Hematopoietic multipotent progenitor cell treated with erythropoietin and hydrocortisone succinate and interleukin-3 and kit ligand, for 8 days (in vitro differentiated cells): ENCODE measurements around the gene ADAMTS13.

ENCODE experiments used
- DNase-seq: peaks from one replicate; pipeline ENCODE4 v3.0.0-alpha.2; 2015

Gene ADAMTS13

GRCh38 chr9:133456409-133456808, 34.2 kb downstream of the ADAMTS13 start:
- no peak for DNase-seq

DNA sequence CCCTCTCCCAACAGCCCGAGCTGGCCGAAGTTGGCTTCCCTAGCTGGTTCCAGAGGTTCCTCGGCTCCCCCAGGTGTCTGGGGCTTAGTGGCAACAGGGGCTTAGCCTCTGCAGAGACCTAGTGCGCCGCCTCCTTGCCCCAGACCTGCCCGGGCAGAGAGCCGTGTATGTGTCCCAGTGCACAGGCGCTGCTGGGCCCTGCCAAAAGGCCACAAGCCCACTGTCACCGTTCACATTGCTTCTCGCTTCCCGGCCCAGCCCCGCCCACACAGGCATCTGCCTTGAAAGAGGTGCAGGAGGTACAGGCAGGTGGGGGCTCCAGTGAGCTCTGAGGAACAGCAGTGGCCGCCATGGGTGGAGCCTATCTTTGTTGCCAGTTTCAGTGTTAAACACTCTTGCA, 35.1 kb downstream of the ADAMTS13 start:
- no peak for DNase-seq

DNA sequence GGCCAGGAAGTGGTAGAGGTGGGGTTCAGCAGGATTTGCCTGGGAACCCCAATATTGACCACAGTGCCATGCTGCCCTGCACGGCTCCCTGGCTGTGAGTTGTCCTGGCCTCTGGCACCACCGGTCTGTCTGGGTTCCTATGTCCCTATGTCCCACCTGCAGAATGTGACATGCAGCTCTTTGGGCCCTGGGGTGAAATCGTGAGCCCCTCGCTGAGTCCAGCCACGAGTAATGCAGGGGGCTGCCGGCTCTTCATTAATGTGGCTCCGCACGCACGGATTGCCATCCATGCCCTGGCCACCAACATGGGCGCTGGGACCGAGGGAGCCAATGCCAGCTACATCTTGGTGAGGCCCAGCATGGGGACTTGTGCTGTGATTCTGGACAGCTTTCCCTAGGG, 35.6 kb downstream of the ADAMTS13 start:
- no peak for DNase-seq

GRCh38 chr9:133458643-133459312, 36.6 kb downstream of the ADAMTS13 start:
- DNase-seq, result no peak

DNA sequence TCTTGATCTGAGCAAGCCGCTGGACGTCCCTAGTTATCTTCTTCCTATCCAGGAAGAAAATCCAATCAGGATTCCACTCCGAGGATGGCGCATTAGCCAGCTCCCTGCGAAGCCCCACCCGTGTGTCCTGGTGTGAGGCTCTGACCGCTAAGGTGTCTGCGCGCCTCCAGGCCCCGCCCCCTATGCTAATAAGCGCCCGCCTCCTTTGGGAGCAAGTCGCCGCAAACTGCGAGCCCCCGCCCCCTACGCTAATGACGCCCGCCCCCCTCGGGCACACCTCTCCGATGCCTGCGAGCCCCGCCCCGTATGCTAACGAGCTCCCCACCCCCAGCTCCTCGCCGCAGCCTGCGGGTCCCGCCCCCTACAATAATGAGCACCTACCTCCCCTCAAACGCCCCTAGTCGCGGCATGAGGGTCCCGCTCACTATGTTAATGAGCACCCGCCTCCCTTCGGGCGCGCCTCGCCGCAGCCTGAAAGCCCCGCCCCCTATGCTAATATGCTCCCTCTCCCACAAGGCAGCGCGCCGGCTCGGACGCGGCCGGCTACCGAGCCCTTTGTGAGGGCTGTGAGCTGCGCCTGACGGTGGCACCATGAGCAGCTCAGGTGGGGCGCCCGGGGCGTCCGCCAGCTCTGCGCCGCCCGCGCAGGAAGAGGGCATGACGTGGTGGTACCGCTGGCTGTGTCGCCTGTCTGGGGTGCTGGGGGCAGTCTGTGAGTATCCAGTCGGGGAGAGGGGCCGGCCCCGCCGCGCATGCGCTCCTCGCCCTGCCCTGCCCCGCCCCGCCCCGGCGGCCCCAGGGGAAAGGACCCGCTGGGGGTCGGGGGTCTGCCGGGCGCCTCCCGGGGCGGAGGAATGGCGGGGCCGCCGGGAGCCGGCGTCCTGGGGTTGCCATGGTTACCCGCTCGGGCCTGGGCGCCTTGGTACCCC, 37.6 kb downstream of the ADAMTS13 start, which contains the start of gene CACFD1:
Gene CACFD1 (plus strand): TSS at position 503 of the 929 bp plus-strand sequence. CDS start 89 bp downstream, at position 592.
- DNase-seq, result peak; percentile 91

DNA sequence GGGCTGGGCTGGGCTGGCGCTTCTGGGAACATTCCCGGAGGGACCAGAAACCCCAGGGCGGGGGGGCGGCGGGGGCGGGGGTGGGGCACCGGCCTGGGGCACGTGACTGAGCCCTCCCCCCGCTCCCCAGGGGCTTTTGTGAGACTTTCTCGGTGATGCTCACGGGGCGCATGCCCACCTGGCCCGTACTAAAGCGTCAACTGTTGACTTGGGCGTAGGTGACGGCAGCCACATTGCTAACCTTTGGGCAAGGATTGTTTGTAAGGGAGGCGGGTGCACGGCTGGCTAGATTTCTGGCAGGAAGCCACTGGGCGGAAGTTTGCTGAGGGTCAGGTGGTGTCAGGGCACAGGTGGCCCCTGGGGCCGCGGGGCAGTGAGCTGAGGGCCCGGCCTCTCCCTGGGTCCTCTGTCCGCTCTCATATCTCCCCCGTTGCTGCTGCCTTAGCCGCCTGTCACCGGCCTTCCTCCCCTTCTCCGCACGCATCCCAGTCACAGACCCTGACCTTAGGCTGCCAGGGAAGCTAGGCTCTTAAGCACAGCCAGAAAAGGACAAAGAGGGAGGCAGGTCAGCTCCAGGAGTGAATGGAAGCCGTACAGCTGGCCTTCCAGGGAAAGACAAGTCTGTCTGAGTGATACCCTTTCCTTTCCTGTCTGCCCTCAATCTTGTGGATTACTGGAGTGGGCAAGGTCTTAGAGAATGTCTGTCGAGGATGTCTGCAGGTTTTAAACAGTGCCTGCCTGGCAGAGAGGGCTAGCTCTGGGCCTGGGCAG, 38.4 kb downstream of the ADAMTS13 start:
- DNase-seq, result no peak

GRCh38 chr9:133461975-133462374, 39.8 kb downstream of the ADAMTS13 start:
- DNase-seq, result no peak

DNA sequence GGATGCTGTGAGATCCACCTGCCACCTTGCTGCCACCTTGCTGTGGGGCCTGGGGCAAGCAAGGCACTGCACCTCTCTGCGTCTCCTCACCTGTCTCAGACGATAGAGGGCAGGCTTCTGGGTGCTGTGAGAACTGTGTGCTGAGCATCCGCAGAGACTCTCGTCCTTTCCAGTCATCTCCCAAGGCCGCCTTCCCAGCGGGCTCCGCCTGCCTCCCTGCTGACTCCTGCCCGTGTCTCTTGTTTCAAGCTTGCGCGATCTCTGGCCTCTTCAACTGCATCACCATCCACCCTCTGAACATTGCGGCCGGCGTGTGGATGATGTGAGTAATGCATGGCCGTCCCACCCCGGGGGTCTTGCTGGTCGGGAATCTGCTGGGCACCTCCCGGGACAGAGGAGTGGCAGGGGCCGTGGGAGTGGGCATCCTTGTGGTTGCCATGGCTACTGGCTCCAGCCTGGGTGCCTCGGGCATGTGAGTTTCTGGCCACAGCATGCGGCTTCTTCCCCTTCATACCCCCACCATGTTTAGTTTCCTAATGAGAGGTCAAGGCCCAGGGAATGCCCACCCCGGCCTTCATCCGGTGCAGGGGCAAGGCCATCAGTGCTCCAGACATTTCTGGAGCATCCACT, 41.2 kb downstream of the ADAMTS13 start:
- DNase-seq, result no peak

DNA sequence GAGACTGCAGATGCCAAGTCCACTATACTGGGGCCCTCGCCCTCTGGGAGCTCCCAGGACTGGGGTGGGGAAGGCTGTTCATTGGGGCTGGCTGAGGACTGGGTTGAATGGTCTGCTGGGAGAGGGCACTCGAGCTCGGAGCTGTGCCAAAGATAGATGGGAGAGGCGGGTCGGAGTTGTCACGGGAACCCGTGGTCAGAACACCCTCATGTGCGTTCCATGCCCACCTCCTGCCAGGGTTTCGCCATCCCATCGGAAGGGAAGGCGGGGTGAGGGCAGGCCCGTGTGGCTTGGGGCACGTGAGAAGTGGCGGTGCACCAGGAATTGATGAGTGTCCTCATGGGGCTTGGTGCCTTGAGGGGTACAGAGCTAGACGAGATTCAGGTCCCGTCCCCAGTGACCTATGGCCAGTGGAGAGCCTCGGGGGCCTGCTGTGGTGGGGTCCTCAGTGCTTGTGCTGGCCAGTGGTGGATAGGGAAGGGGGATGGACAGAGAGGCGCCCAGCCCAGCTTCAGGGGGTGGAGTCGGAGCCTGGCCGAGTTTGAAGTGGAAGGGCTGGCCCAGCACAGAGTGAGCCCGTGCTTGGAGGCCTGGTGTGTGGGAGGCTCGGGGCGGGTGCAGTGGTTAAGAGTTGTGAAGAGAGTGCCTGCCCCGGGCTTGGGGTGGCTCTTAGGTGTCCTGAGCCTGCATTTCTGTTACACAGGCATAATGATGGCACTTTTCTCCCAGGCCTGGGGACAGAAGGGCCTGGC, 41.9 kb downstream of the ADAMTS13 start:
- no peak for DNase-seq

DNA sequence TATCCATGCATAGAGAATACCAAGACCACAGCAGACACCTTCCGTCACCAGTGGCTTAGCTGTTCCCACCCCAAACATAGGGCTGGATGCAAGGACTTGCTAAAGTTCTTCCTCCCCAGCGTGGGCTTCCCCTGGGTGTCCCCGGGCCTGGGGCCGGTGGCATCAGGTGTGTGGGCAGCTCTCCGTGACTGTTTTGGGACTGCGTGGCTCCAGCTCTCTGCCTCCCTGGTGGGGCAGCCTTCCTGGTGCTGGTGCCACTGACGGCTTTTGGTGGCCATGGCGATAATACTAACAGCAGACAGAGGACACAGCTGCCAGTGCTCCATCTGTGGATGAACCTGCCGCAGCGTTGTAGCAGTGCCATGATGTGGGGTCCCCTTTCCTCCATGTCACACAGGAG, 42.5 kb downstream of the ADAMTS13 start:
- no peak for DNase-seq

DNA sequence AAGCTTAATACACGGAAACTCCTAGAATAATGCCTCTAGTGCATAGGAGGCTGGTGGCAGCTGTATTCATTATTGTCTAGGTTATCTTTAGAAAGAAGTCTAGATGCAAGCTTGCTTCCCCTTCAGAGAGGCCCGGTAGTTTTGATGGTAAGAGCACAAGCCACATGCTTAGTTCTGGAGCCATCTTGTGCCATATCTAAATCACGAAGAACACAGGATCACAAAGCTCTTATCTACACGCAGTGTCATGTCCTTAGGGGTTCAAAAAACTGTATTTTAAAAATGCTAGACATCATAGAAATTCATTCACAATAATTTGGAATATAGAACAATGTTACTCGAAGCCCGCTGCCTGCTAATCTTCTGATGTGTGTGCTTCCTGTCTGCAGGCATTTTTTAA, 43.8 kb downstream of the ADAMTS13 start:
- DNase-seq, result no peak

GRCh38 chr9:133467101-133467500, 44.9 kb downstream of the ADAMTS13 start:
- no peak for DNase-seq

- DNase-seq, result no peak
Measured at GRCh38 chr9:133468374-133468773, 46.2 kb downstream of the ADAMTS13 start.

DNA sequence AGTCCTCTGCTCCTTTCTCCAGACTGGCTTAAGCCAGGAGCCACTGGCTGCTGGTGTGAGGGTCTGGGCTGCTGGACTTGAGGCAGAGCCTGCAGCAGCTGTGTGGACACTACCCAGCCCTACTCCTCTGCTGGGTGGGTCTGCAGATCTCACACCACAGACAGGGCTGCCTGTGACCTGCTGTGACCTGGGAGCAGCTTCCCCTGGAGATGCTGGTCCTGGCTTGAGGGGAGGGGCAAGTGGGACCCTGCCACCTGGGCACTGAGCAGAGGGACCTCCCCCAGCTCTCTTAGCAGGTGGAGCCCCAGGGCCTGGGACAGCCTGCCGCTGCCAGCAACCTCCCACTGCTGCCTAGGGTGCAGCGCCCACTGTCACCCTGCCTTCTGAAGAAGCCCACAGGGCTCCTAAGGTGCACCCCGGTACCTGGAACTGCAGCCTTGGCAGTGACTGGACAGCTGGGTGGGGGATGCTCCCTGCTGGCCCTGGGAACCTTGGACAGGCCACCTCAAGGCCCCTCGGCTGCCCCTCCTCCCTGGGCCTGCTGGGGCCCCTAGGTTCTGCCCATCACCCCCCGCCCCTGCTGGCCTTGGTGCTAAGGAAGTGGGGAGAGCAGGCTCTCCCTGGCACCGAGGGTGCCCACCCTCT, 46.7 kb downstream of the ADAMTS13 start:
- no peak for DNase-seq

- DNase-seq, result no peak
Measured at GRCh38 chr9:133470427-133470924, 48.3 kb downstream of the ADAMTS13 start.

DNA sequence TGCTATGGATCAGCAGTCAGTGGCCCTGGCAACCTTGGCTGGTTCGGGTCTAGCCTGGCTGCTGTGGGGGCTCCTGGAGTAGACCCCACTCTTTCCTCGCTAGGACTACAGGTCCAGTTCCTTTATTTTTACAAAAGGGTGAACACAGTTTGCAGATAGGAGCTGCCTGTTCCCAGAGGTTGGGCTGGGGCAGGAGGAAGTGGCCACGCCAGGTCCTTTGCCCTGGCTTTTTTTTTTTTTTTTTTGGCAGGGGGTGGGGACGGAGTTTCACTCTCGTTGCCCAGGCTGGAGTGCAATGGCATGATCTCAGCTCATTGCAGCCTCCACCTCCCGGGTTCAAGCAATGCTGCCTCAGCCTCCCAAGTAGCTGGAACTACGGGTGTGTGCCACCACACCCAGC, 48.8 kb downstream of the ADAMTS13 start:
- DNase-seq, result no peak

DNA sequence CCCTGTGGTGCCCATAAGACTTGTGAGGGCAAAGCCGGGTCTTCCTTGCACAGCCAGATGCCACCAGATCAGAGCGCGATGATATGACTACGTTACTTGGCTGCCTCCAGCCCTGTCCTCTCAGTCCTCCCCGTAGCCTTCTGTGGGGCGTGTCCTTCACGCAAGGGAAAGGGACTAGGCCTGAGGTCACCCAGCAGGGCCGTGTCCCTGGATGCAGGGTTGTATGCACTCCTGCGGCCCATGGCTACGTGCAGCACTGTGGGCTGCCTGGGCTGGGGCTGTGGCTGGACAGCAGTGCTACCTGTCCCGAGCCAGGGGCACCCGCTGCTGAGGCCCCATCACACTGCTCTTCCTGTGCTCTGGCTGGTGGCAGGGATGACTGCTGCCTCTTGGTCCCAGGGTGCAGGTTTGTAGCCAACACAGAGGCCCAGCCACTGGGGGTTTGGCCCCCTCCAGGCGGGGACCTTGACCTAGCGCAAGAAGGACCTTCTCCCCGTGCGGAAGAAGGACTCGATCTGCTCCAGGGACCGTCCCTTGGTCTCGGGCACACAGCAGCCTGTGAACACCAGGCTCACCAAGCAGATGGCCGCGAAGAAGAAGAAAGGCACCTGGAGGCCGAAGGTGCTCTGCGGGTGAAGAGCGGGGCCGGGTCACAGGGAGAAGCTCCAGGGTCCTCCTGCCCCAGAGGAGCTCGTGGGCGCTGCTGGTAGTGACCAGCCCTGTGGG, 49.5 kb downstream of the ADAMTS13 start:
- no peak for DNase-seq

DNA sequence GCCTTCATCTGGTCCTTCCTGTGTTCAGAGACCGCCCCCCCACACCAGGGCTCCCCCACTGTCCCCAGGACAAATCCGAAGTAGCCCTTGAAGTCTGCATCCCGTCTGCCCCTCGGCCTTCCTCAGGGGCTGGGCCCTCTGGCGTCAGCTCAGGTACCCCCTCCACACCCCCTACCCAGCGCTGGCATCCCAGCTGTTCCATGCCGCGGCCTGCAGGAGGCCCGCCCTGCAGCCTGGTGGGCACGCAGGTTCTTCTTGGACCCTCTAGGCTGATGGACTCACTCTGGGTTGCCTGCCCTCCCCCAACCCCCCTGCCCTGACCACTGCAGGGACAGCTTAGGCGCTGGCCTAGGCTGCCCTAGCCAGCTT, 50.1 kb downstream of the ADAMTS13 start:
- no peak for DNase-seq

DNA sequence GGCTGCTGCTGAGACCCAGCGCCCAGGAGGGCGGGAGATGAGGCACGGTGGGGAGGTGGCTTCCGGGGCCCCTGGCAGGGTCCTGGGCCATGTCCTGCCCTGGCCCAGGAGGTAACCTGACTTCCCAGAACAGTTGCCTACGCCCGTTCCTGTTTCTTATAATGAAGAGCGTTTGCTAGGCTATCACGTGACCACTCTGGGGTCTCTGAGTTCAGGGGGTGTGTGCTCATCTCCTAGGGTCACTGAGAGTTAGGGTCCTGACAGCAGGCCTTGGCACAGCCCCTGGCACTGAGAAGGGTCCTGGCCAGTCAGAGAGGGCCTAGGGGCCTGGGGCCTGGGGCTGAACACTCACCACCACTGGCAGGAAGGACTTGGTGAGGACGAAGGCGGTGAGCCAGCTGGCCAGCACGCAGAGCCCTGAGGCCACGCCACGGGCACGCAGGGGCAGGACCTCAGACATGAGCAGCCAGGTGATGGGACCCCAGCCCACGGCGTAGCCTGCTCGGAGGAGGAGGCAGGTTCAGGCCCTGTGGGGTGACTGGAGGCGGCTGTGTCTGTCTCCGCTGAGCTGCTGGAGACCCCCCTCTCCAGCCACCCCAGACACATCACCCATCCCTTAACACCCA, 50.7 kb downstream of the ADAMTS13 start:
- no peak for DNase-seq

DNA sequence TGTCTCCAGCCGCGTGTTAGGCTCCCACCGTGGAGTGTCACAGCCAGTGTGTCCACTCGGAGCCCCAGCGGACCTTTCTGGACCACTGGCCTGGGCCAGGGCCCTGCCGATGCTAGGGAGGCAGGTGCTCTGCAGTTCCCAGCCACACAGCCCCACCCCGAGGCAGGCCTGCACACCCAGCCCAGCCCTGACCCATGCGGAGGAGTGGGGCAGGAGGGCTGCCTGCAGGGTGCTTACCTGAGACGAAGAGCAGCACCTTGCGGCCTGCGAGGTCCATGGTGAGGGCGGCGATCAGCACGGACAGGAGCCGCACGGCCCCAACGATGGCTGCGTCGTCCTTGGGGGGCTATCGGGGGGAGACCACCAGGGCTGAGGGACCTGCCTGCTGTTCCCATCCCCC, 51.6 kb downstream of the ADAMTS13 start:
- DNase-seq, result no peak
